SK-N-SH treated with all-trans-retinoic acid at 6 μM for 48 hours (cell line): Measurements from ENCODE around the gene SEMA3D.
A peak's percentile ranks its signal among the peaks of the same experiment; 100 is the strongest.

Experiments used
- ATAC-seq: fragments of 200-7000 bp; cut with Tn5 transposase; 3 replicates; pipeline ENCODE4 v1.9.1; 2020; ENCODE audit warnings: mild to moderate bottlenecking, moderate library complexity
- ARNTL ChIP-seq: fragments of 450-650 bp; formaldehyde crosslinking; IDR thresholded peaks from 2 replicates; pipeline ENCODE4 v1.5.0; 2020; ENCODE audit warnings: low read depth, mild to moderate bottlenecking, moderate library complexity, borderline replicate concordance
- BACH2 ChIP-seq: fragments of 250-450 bp; sonication (Bioruptor Pico); IDR thresholded peaks from 2 replicates; pipeline ENCODE4 v1.9.0; 2021; ENCODE audit warnings: mild to moderate bottlenecking, borderline replicate concordance
- CSDC2 ChIP-seq: fragments of 250-450 bp; sonication (Bioruptor Pico); IDR thresholded peaks from 2 replicates; pipeline ENCODE4 v1.5.0; 2020; ENCODE audit warnings: mild to moderate bottlenecking, moderate library complexity
- ESRRG ChIP-seq: fragments of 250-450 bp; sonication (Bioruptor Pico); IDR thresholded peaks from 2 replicates; pipeline ENCODE4 v1.6.1; 2021; ENCODE audit warnings: mild to moderate bottlenecking
- ISL1 ChIP-seq: fragments of 250-450 bp; sonication (Bioruptor Pico); IDR thresholded peaks from 2 replicates; pipeline ENCODE4 v2.1.2; 2022; ENCODE audit warnings: mild to moderate bottlenecking, moderate library complexity
- OSR1 ChIP-seq: fragments of 250-450 bp; sonication (Bioruptor Pico); IDR thresholded peaks from 2 replicates; pipeline ENCODE4 v1.8.0; 2022; ENCODE audit warnings: moderate library complexity, mild to moderate bottlenecking, inconsistent platforms
- PPARA ChIP-seq: fragments of 250-450 bp; sonication (Bioruptor Pico); IDR thresholded peaks from 2 replicates; pipeline ENCODE4 v1.5.0; 2020; ENCODE audit warnings: mild to moderate bottlenecking, borderline replicate concordance
- RARB ChIP-seq: fragments of 250-450 bp; sonication (Bioruptor Pico); IDR thresholded peaks from 2 replicates; pipeline ENCODE4 v1.8.0; 2021; ENCODE audit warnings: mild to moderate bottlenecking, moderate library complexity
- SNAI2 ChIP-seq: fragments of 250-450 bp; sonication (Bioruptor Pico); IDR thresholded peaks from 2 replicates; pipeline ENCODE4 v1.5.0; 2020; ENCODE audit warnings: mild to moderate bottlenecking, moderate library complexity
- TCF4 ChIP-seq: fragments of 250-450 bp; sonication (Bioruptor Pico); IDR thresholded peaks from 2 replicates; pipeline ENCODE4 v1.8.0; 2021; ENCODE audit warnings: mild to moderate bottlenecking, moderate library complexity, borderline replicate concordance
- TOX ChIP-seq: fragments of 250-450 bp; sonication (Bioruptor Pico); IDR thresholded peaks from 2 replicates; pipeline ENCODE4 v1.8.0; 2021; ENCODE audit warnings: mild to moderate bottlenecking, moderate library complexity, borderline replicate concordance
- ZC3H10 ChIP-seq: fragments of 250-450 bp; sonication (Bioruptor Pico); IDR thresholded peaks from 2 replicates; pipeline ENCODE4 v1.5.1; 2021; ENCODE audit warnings: mild to moderate bottlenecking, moderate library complexity
- ZFP3 ChIP-seq: fragments of 250-450 bp; sonication (Bioruptor Pico); IDR thresholded peaks from 2 replicates; pipeline ENCODE4 v1.5.0; 2020; ENCODE audit warnings: mild to moderate bottlenecking, moderate library complexity
- ZFP30 ChIP-seq: fragments of 450-650 bp; formaldehyde crosslinking; IDR thresholded peaks from 2 replicates; pipeline ENCODE4 v1.5.0; 2022; ENCODE audit warnings: mild to moderate bottlenecking, moderate library complexity
- ZNF565 ChIP-seq: fragments of 450-650 bp; formaldehyde crosslinking; conservative IDR thresholded peaks from 2 replicates; pipeline ENCODE4 v1.5.0; 2020; ENCODE audit warnings: low read depth, mild to moderate bottlenecking, moderate library complexity
- ZNF70 ChIP-seq: fragments of 450-650 bp; formaldehyde crosslinking; IDR thresholded peaks from 2 replicates; pipeline ENCODE4 v1.5.0; 2020; ENCODE audit warnings: mild to moderate bottlenecking, moderate library complexity
- ZNF8 ChIP-seq: fragments of 450-650 bp; formaldehyde crosslinking; IDR thresholded peaks from 2 replicates; pipeline ENCODE4 v1.5.0; 2020; ENCODE audit warnings: mild to moderate bottlenecking, moderate library complexity
- TF ChIP-seq, protein P1 (sequence below): fragments of 250-450 bp; sonication (Bioruptor Pico); IDR thresholded peaks from 2 replicates; pipeline ENCODE4 v1.8.0; 2020; ENCODE audit warnings: mild to moderate bottlenecking, moderate library complexity, borderline replicate concordance
- TF ChIP-seq, protein P2 (sequence below): fragments of 250-450 bp; sonication (Bioruptor Pico); IDR thresholded peaks from 2 replicates; pipeline ENCODE4 v1.5.1; 2020; ENCODE audit warnings: low read depth, mild to moderate bottlenecking, moderate library complexity
- TF ChIP-seq, protein P3 (sequence below): fragments of 250-450 bp; sonication (Bioruptor Pico); IDR thresholded peaks from 2 replicates; pipeline ENCODE4 v1.5.0; 2020; ENCODE audit warnings: mild to moderate bottlenecking, moderate library complexity
- TF ChIP-seq, protein P4 (sequence below): fragments of 250-450 bp; sonication (Bioruptor Pico); IDR thresholded peaks from 2 replicates; pipeline ENCODE4 v1.8.0; 2021; ENCODE audit warnings: low read depth, mild to moderate bottlenecking, moderate library complexity, borderline replicate concordance
- TF ChIP-seq, protein P5 (sequence below): fragments of 250-450 bp; sonication (Bioruptor Pico); IDR thresholded peaks from 2 replicates; pipeline ENCODE4 v1.5.1; 2021; ENCODE audit warnings: mild to moderate bottlenecking, moderate library complexity

The SEMA3D gene

DNA sequence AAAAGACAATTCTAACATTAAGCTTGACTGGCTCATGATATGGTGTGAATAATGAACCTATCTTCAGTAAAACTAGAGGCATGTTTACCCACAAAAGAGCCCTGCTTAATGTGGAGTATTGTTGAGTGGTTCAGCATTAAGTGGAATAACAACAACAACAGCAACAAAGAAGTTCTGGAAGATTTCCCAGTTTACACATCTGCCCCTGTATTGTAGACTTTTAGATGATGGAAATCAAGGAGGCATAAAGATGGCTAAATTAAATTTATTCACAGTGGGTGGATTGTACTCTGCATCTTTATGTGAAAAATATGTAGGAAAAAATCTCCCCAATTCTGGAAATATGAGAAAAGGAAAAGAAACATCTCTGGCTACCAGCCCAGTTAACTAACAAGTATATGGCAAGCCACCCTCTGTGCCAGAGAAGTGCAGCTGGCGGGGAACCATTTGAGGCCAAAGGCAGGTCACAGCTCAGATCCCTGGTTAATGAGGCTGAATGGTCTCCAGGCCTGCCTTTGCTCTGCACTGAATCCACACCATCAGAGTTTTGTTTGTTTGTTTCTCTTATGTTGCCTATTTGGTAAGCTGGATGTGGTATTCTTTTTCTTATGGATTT lies 186.0 kb downstream of the SEMA3D start:
- no peak for TF ChIP-seq ISL1 (CRISPR knock-in tag)
- TF ChIP-seq CSDC2, result no peak
- TF ChIP-seq, protein P1, sequence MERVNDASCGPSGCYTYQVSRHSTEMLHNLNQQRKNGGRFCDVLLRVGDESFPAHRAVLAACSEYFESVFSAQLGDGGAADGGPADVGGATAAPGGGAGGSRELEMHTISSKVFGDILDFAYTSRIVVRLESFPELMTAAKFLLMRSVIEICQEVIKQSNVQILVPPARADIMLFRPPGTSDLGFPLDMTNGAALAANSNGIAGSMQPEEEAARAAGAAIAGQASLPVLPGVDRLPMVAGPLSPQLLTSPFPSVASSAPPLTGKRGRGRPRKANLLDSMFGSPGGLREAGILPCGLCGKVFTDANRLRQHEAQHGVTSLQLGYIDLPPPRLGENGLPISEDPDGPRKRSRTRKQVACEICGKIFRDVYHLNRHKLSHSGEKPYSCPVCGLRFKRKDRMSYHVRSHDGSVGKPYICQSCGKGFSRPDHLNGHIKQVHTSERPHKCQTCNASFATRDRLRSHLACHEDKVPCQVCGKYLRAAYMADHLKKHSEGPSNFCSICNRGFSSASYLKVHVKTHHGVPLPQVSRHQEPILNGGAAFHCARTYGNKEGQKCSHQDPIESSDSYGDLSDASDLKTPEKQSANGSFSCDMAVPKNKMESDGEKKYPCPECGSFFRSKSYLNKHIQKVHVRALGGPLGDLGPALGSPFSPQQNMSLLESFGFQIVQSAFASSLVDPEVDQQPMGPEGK (CRISPR knock-in tag), result no peak
- no peak for TF ChIP-seq ARNTL (CRISPR knock-in tag)
- TF ChIP-seq, protein P2, sequence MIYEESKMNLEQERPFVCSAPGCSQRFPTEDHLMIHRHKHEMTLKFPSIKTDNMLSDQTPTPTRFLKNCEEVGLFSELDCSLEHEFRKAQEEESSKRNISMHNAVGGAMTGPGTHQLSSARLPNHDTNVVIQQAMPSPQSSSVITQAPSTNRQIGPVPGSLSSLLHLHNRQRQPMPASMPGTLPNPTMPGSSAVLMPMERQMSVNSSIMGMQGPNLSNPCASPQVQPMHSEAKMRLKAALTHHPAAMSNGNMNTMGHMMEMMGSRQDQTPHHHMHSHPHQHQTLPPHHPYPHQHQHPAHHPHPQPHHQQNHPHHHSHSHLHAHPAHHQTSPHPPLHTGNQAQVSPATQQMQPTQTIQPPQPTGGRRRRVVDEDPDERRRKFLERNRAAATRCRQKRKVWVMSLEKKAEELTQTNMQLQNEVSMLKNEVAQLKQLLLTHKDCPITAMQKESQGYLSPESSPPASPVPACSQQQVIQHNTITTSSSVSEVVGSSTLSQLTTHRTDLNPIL (CRISPR knock-in tag), result no peak
- TF ChIP-seq ZNF8 (CRISPR knock-in tag), result no peak
- no peak for TF ChIP-seq ZC3H10 (CRISPR knock-in tag)
- no peak for TF ChIP-seq RARB (CRISPR knock-in tag)
- no peak for TF ChIP-seq ESRRG (CRISPR knock-in tag)
- TF ChIP-seq, protein P3, sequence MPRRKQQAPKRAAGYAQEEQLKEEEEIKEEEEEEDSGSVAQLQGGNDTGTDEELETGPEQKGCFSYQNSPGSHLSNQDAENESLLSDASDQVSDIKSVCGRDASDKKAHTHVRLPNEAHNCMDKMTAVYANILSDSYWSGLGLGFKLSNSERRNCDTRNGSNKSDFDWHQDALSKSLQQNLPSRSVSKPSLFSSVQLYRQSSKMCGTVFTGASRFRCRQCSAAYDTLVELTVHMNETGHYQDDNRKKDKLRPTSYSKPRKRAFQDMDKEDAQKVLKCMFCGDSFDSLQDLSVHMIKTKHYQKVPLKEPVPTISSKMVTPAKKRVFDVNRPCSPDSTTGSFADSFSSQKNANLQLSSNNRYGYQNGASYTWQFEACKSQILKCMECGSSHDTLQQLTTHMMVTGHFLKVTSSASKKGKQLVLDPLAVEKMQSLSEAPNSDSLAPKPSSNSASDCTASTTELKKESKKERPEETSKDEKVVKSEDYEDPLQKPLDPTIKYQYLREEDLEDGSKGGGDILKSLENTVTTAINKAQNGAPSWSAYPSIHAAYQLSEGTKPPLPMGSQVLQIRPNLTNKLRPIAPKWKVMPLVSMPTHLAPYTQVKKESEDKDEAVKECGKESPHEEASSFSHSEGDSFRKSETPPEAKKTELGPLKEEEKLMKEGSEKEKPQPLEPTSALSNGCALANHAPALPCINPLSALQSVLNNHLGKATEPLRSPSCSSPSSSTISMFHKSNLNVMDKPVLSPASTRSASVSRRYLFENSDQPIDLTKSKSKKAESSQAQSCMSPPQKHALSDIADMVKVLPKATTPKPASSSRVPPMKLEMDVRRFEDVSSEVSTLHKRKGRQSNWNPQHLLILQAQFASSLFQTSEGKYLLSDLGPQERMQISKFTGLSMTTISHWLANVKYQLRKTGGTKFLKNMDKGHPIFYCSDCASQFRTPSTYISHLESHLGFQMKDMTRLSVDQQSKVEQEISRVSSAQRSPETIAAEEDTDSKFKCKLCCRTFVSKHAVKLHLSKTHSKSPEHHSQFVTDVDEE, result no peak
- no peak for TF ChIP-seq ZFP3 (CRISPR knock-in tag)
- TF ChIP-seq, protein P4, sequence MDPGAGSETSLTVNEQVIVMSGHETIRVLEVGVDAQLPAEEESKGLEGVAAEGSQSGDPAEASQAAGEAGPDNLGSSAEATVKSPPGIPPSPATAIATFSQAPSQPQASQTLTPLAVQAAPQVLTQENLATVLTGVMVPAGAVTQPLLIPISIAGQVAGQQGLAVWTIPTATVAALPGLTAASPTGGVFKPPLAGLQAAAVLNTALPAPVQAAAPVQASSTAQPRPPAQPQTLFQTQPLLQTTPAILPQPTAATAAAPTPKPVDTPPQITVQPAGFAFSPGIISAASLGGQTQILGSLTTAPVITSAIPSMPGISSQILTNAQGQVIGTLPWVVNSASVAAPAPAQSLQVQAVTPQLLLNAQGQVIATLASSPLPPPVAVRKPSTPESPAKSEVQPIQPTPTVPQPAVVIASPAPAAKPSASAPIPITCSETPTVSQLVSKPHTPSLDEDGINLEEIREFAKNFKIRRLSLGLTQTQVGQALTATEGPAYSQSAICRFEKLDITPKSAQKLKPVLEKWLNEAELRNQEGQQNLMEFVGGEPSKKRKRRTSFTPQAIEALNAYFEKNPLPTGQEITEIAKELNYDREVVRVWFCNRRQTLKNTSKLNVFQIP (CRISPR knock-in tag), result no peak
- no peak for TF ChIP-seq ZNF70 (CRISPR knock-in tag)
- no peak for TF ChIP-seq TOX (CRISPR knock-in tag)
- TF ChIP-seq PPARA (CRISPR knock-in tag), result no peak
- no peak for TF ChIP-seq SNAI2 (CRISPR knock-in tag)
- no peak for TF ChIP-seq TCF4 (CRISPR knock-in tag)
- TF ChIP-seq OSR1, result no peak
- ATAC-seq, result peak; percentile 81

DNA sequence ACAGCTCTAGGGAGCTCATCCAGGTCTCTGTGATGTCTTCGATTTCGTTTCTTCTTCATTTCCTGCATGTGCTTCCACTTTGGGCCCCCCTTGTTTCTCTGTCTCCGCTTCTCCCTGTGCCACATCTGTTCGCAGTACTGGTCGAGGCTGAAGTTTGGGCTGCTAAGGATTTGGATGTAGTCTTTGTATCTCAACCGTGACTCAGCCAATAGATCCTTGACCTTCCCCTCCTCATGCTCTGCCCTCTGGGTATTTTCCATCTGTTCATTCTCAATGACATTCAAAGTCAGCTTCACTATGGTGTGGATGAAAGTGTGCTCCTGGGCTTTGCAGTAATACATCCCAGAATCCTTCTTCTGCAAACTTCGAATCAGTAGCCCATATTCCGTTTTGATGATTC lies 187.4 kb downstream of the SEMA3D start:
- no peak for ATAC-seq
- TF ChIP-seq, protein P5, sequence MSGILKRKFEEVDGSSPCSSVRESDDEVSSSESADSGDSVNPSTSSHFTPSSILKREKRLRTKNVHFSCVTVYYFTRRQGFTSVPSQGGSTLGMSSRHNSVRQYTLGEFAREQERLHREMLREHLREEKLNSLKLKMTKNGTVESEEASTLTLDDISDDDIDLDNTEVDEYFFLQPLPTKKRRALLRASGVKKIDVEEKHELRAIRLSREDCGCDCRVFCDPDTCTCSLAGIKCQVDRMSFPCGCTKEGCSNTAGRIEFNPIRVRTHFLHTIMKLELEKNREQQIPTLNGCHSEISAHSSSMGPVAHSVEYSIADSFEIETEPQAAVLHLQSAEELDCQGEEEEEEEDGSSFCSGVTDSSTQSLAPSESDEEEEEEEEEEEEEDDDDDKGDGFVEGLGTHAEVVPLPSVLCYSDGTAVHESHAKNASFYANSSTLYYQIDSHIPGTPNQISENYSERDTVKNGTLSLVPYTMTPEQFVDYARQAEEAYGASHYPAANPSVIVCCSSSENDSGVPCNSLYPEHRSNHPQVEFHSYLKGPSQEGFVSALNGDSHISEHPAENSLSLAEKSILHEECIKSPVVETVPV (CRISPR knock-in tag), result no peak
- no peak for TF ChIP-seq ZFP30 (CRISPR knock-in tag)
- TF ChIP-seq CSDC2, result no peak
- no peak for TF ChIP-seq ARNTL (CRISPR knock-in tag)
- TF ChIP-seq ISL1 (CRISPR knock-in tag), result no peak
- no peak for TF ChIP-seq PPARA (CRISPR knock-in tag)
- no peak for TF ChIP-seq BACH2 (CRISPR knock-in tag)
- no peak for TF ChIP-seq OSR1
- TF ChIP-seq ZNF8 (CRISPR knock-in tag), result no peak
- no peak for TF ChIP-seq SNAI2 (CRISPR knock-in tag)

DNA sequence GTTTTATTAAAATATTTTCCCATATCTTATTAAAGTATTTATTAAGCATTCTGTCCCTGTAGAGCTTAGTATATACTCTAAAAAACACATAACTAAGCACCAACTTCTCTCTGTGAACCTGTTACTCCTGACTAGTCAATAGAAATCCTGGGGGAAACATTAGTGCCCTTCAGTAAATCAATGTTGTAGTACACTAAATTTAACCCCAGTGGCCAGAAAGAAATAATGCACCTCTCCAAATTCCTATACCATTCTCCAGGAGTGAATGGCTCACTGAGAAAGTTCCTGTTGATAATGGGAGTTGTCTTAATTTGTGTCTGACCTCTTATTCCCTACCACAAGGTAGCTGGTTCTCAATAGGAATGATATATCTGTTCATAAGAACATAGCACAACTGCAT lies 188.2 kb downstream of the SEMA3D start:
- ATAC-seq, result peak; percentile 26; the same call in 1 of the 3 replicates
- TF ChIP-seq, protein P5 (CRISPR knock-in tag), result no peak
- TF ChIP-seq PPARA (CRISPR knock-in tag), result no peak
- TF ChIP-seq ISL1 (CRISPR knock-in tag), result no peak
- TF ChIP-seq ZNF565 (CRISPR knock-in tag), result no peak
- no peak for TF ChIP-seq OSR1
- TF ChIP-seq ESRRG (CRISPR knock-in tag), result no peak
